HG02885 (cell line): ENCODE results near the gene KARS1.

Experiments used
- ATAC-seq: cut with Tn5 transposase; IDR thresholded peaks from one replicate; pipeline ENCODE4 v1.9.1; 2021; ENCODE audit warnings: mild to moderate bottlenecking; ENCODE audit not compliant: unreplicated experiment, poor library complexity

The KARS1 gene

DNA sequence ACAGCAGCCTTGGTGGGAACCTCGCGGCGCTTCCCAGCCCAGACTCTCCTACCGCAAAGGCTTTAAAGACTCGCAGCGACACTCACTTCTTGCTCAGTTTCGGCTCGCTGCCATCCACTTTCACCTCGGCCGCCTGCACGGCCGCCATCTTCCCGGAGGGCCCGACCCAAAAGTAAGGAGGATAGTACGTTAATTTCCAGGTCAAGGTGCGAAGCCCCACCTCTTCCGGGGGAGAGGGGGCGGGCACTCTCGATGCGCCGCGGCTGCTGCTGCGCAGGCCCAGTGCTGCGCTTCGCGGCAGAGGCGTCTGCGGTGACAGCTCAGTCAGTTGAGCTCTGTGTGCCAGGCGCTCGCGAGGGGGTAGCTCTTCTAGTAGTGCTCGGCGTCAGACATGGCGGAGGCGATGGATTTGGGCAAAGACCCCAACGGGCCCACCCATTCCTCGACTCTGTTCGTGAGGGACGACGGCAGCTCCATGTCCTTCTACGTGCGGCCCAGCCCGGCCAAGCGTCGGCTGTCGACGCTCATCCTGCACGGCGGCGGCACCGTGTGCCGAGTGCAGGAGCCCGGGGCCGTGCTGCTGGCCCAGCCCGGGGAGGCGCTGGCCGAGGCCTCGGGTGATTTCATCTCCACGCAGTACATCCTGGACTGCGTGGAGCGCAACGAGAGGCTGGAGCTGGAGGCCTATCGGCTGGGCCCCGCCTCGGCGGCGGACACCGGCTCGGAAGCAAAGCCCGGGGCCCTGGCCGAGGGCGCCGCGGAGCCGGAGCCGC is at the start of gene KARS1, which contains the start of gene TERF2IP:
Gene KARS1, minus strand, starts transcription at position 174 of the 773 bp plus-strand sequence. Its CDS starts 26 bp downstream, at position 148.
Gene TERF2IP, plus strand, starts transcription at position 282 of the 773 bp plus-strand sequence. Its CDS starts 110 bp downstream, at position 392.
- ATAC-seq, result peak; percentile 85

GRCh38 chr16:75695708-75696107 is 48.2 kb upstream of the KARS1 start:
- ATAC-seq, result no peak

- ATAC-seq, result peak; percentile 93
Observed at GRCh38 chr16:75687361-75687760, 39.9 kb upstream of the KARS1 start.

- no peak for ATAC-seq
Observed at GRCh38 chr16:75682308-75682707, 34.8 kb upstream of the KARS1 start.

GRCh38 chr16:75679366-75679765 is 31.9 kb upstream of the KARS1 start:
- ATAC-seq, result no peak

GRCh38 chr16:75676909-75677308 is 29.4 kb upstream of the KARS1 start, which contains the start of gene CPHXL2:
Gene CPHXL2 (minus strand): TSS chr16:75677009. CDS start chr16:75676999, 10 bp downstream.
- ATAC-seq, result no peak

- ATAC-seq, result no peak
Observed at GRCh38 chr16:75667503-75667902, 20.0 kb upstream of the KARS1 start.

DNA sequence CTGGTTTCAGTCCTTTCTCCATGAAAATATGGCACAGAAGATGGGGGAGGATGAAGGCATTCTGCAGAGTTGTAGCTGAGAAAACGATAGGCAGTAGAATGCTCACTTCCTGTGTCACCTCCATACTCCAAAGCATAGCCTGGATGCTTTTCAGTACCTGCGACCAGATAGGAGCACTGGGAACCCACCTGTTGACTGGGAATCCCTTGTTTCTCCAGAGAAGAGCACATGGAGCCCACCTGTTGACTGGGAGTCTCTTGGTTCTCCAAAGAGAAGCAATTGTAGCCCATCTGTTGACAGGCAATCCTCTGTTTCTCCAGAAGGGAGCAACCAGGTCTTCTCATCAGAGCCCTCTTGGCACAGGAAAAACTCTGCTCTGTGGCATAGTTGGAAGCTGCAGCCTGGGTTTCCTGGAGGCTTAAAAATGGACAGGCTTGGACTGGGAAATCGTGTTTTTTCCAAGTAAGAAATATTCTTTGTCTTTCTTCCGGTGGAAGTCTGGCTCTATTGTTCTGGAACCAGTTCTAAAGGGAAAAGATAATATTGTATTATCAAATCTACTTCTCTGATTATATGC is 13.3 kb upstream of the KARS1 start:
- ATAC-seq, result no peak

- ATAC-seq, result no peak
Observed at GRCh38 chr16:75660321-75660720, 12.9 kb upstream of the KARS1 start.

GRCh38 chr16:75658175-75658574 is 10.7 kb upstream of the KARS1 start:
- no peak for ATAC-seq

- no peak for ATAC-seq
Observed at GRCh38 chr16:75653922-75654321, 6.5 kb upstream of the KARS1 start.

GRCh38 chr16:75648265-75649076 is 1.0 kb upstream of the KARS1 start:
- peak; percentile 34 for ATAC-seq

GRCh38 chr16:75647112-75647491 is 363 bp downstream of the KARS1 start:
- peak; percentile 20 for ATAC-seq

DNA sequence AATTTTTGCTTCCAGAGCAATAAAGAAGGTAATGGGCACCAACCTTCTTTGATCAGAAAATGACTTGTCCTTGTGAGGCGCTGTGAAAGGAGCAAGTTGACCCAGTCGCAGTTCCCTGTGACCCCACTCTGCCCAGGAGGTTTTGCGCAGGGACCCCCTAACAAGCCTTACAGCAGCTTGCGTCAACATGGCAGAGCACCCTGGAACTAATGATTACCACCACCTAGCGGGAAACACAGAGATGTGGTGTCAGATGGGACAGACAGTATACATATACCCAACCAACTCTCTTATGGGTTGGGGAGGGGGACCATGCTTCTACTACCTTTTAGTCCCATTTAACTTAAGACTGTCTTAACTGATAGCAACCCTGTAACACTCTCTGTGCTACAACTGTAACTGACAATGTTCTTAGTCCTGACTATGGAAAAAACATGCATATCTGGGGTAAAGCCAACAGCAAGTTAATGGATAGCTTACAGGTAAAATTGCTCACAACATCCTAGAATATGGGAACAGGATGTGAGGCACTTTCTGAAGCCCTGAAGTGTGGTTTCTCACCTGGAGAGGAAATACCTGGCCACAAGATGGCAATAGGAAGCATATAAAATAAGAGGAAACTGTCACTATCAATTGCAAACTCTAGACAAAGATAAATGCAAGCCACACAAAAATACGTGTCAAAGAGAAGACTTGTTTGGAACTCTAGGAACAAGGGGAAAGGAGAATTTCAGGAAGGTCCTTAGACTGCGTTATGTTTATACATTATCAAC is 3.0 kb downstream of the KARS1 start:
- ATAC-seq, result no peak

DNA sequence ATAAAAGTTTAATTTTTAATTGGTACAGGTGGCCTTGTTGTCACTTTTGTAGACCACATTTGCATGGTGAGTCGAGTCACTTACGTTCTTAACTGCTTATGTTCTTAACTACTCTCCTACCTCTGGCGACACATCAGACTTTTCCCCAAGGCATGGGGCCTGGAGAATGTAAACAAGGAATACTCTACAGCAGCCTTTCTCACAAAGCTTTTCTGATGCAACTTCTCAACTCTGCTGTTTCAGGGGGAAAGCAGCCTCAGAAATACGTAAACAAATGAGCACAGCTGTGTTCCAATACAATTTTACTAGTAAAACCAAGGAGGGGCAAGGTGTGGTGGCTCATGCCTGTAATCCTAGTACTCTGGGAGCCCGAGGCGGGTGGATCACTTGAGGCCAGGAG is 6.9 kb downstream of the KARS1 start:
- no peak for ATAC-seq

- no peak for ATAC-seq
Observed at GRCh38 chr16:75635036-75635435, 12.4 kb downstream of the KARS1 start.

- no peak for ATAC-seq
Observed at GRCh38 chr16:75632857-75633256, 14.6 kb downstream of the KARS1 start.

- ATAC-seq, result no peak
Observed at GRCh38 chr16:75630052-75630451, 17.4 kb downstream of the KARS1 start.

GRCh38 chr16:75629132-75629531 is 18.3 kb downstream of the KARS1 start:
- ATAC-seq, result no peak

GRCh38 chr16:75628351-75628750 is 19.1 kb downstream of the KARS1 start:
- ATAC-seq, result no peak
